Fibroblast of the aortic adventitia (primary cell): ENCODE data around the gene SDCCAG8. TPM values are rescaled to one million over a fixed set of nuclear protein-coding genes. Genes with fewer than 3 reads are reported as not detected.
A peak's percentile ranks its signal among the peaks of the same experiment; 100 is the strongest.

Source experiments
- DNase-seq: peaks from one replicate; pipeline ENCODE4 v3.0.0-alpha.2; 2010; ENCODE audit warnings: low read depth
- H3K4me3 ChIP-seq: 2 replicates; pipeline ENCODE4 v1.5.1; 2011; ENCODE audit warnings: low read depth, mild to moderate bottlenecking, control low read depth, low read length, moderate library complexity
- CTCF ChIP-seq: IDR thresholded peaks from 2 replicates; pipeline ENCODE4 v1.5.1; 2011; ENCODE audit warnings: mild to moderate bottlenecking, low read length, control low read depth, inconsistent platforms; ENCODE audit not compliant: insufficient read depth
- total RNA-seq: library from RNA; depleted of rRNA; stranded (reverse); fragments of >200 nt; gene quantifications from 2 replicates; pipeline ENCODE4 v1.2.3, GENCODE V29; 2012; ENCODE audit warnings: low replicate concordance

Gene SDCCAG8
- total RNA-seq, 1 donor = 69.2 TPM

GRCh38 chr1:243415663-243416408 lies 160.0 kb downstream of the SDCCAG8 start:
- no peak overlapping the region for H3K4me3 ChIP-seq
- TF ChIP-seq CTCF = no peak
- no peak for DNase-seq

- no peak for DNase-seq
- TF ChIP-seq CTCF = no peak
Measured at GRCh38 chr1:243416495-243416894, 160.7 kb downstream of the SDCCAG8 start.

GRCh38 chr1:243420016-243420945 lies 164.4 kb downstream of the SDCCAG8 start:
- no peak for TF ChIP-seq CTCF
- no peak overlapping the region for H3K4me3 ChIP-seq

More at GRCh38 chr1:243416495-243416894, 160.7 kb downstream of the SDCCAG8 start:
- no peak overlapping the region for H3K4me3 ChIP-seq

GRCh38 chr1:243420946-243421685 lies 165.3 kb downstream of the SDCCAG8 start:
- no peak for DNase-seq
- no peak overlapping the region for H3K4me3 ChIP-seq
- TF ChIP-seq CTCF = no peak

More at GRCh38 chr1:243420016-243420945, 164.4 kb downstream of the SDCCAG8 start:
- DNase-seq = no peak

- TF ChIP-seq CTCF = no peak
- peak; percentile 50 for DNase-seq
- no peak overlapping the region for H3K4me3 ChIP-seq
Measured at GRCh38 chr1:243421784-243422183, 165.9 kb downstream of the SDCCAG8 start.

GRCh38 chr1:243422362-243422761 lies 166.5 kb downstream of the SDCCAG8 start:
- no peak for DNase-seq
- no peak for TF ChIP-seq CTCF
- no peak overlapping the region for H3K4me3 ChIP-seq
